GM11168 (cell line): ENCODE results near the gene NR4A3.
"Not testable (repeated sequence)": the region's sequence is repeated elsewhere in the genome, so short reads cannot be mapped to it uniquely, and the experiment has no call there.

Experiments used
- in situ Hi-C: fragments of 300-500 bp; cut with MboI; formaldehyde crosslinking; loops from one replicate; pipeline ENCODE4 v1.12.0; 2022; ENCODE audit warnings: low sequenced_read_pairs; ENCODE audit not compliant: unreplicated experiment

NR4A3 gene

GRCh38 chr9:99821396-99822108 lies at the start of gene NR4A3:
TSS of gene NR4A3 (plus strand) at chr9:99821885. CDS start at chr9:99828043, 6,158 bp downstream.
- in situ Hi-C loops: loop anchor here (25.0 kb wide), 1 partner anchor 391 kb away; no protein-coding TSS in a partner anchor

DNA sequence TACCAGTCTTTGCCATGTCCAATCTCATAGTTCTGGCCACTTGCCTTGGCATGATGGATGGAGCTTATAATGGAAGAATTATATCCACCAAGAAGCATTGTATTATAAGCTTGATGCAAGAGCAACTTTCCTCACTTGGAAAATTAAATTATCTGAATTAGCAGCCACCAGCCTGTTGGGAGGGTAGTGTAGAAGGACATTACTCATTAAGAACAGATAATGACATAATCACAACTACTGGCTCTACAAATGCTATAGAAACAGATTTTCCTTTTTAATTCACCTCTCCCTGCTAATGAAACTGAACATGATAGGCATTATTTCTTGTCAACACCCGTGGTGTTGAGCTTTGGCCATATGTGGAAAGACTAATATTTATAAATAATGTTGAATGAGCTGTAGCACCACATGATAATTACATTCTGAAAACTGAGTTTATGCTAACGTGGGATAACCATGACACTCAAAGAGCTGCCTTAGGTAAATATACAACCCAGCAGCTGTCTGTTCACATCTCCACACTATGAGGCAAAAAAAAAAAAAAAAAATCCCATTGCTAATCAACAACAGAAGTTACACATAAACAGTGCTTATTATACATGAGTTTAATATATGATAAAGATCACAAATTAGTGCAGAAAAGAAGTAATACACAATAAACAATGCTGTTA lies 48.1 kb upstream of the NR4A3 start:
- in situ Hi-C loops: no loop called here

- in situ Hi-C loops: no loop called here
Measured at GRCh38 chr9:99778308-99778707, 43.4 kb upstream of the NR4A3 start.

- in situ Hi-C loops: no loop called here
Measured at GRCh38 chr9:99778836-99779235, 42.8 kb upstream of the NR4A3 start.

DNA sequence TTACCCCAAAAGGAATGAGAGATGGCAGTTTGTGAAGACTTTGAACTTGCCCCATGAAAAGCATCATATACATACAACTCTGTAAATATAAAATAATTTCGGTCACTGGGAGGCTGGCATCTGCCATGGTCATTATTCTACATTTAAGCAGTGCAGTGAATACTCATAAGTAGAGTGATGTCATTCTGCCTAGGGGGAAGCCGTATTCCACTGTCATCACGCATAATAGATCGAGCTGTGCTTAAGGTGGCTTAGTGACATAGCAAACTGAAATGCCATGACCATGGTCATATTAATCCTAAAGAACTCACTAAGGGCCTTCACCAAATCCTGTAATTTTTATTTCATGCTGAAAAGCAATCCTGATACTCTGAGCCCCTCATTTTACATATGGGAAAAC lies 42.4 kb upstream of the NR4A3 start:
- in situ Hi-C loops: no loop called here

DNA sequence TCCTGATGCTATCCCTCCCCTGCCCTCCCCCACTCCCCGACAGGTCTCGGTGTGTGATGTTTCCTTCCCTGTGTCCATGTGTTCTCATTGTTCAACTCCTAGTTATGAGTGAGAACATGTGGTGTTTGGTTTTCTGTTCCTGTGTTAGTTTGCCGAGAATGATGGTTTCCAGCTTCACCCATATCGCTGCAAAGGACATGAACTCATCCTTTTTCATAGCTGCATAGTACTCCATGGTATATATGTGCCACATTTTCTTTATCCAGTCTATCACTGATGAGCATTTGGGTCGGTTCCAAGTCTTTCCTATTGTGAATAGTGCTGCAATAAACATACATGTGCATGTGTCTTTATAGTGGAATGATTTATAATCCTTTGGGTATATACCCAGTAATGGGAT lies 39.3 kb upstream of the NR4A3 start:
- in situ Hi-C loops: not testable (repeated sequence)

DNA sequence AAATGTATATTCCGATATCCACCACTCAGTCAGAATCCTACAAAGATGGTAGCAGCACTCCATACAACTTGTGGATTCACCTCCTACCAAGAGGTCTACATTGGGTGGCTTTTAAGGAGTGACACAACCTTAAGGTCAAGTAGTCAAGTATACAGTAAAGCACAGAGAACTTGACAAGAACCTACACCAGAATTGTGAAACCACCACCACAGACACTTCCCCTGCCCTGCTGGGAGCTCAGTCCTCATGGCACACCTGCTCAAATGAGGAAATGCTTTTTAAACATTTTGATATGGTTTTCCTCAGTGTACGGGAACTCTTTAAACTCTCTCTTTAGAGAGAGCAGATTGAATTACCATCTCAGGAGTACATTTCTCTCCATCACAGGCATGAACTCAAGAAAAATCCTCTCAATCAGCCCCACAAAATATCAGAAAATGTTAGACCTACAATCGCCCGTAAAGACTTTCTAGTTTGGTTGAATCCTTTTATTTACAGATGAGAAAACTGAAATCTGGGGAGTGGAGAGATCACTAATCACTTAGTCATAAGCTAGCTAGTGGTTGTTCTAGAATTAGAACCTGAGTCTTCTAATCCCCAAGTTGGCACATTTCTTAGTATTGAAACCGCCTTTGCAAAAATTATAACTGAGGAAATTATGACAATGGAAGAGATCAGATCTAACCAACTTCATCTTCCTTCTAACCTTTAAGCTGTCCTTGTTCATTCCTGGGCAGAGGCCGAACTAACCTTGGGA lies 38.5 kb upstream of the NR4A3 start:
- in situ Hi-C loops: no loop called here

- in situ Hi-C loops: no loop called here
Measured at GRCh38 chr9:99783799-99784198, 37.9 kb upstream of the NR4A3 start.

DNA sequence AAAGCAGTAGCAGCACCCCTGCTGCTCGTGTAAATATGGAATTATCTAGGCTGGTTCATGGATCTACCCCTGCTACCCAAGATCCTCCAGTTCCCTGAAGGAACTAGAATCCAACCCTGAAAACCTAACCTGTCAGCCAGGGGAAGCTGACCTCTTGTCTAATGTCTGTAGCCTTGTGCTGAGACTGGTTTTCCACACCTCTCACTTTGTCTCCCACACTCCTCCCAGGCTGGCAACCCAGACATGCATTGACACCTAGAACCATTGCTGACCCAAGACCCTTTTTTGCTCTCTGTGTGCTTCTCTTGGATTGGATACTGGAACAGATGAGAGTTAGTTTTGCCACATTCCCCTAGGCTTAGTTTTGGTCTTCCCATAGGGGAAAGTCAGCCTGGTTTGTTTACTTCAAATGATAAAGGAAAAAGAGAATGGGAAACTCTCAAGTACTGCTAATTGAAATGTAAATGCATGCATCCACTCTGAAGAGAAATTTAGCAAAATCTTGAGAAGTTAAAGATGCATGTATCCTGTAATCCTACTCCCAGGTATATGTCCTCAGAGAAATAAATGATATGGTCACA lies 36.6 kb upstream of the NR4A3 start:
- in situ Hi-C loops: no loop called here

DNA sequence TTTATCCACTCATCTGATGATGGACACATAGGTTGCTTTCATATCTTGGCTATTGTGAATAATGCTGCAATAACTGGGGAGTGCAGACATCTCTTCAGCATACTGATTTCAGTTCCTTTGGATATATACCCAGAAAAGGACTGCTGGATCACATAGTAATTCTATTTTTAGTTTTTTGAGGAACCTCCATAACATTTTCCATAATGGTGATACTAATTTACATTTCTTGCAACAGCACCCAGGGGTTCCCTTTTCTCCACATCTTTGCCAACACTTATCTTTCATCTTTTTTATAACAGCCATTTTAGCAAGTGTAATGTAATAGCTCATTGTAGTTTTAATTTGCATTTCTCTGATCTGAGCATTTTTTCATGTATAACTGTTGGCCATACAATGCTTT lies 34.1 kb upstream of the NR4A3 start:
- in situ Hi-C loops: no loop called here

GRCh38 chr9:99793528-99793927 lies 28.2 kb upstream of the NR4A3 start:
- in situ Hi-C loops: no loop called here

DNA sequence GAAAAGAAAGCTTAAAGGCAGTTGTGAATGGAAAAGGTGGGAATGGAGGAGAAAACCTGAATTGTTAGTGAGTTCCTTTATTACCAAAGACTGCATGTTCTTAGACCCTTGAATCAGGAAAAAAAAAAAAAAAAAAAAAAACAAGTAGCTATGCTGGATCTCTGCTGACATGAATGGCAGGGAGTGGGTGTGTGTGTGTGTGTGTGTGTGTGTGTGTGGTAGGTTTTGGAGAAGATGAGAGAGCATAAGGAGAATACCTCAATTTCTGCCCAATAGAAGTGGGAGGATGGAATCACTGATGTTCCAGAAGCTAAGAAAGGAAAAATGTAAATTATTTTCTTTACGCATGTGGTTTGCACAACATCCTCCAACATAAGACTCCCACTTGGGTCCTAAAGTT lies 25.5 kb upstream of the NR4A3 start:
- in situ Hi-C loops: no loop called here

DNA sequence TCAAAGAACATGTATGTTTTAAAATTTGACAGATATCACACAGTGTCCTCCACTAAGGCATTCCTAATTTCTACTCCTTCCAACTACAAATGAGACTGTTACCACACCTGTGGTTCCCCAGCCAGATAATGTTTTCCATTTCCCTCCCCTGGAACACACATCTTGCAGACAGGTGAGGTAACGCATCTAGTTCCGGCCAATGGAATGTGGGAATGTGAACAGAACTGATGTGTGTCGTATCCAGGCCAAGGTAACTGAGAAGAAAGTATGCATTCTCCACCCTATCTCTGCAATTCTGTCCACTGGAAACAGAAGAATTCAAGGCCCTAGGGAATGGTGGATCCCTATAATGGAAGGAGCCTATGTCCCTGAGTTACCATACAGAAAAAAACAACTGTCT lies 19.9 kb upstream of the NR4A3 start:
- in situ Hi-C loops: loop anchor here (10.0 to 25.0 kb wide), 3 partner anchors 213 to 617 kb away; no protein-coding TSS in a partner anchor

- in situ Hi-C loops: loop anchor here (10.0 to 25.0 kb wide), 3 partner anchors 211 to 619 kb away; no protein-coding TSS in a partner anchor
Measured at GRCh38 chr9:99803694-99804093, 18.0 kb upstream of the NR4A3 start.

DNA sequence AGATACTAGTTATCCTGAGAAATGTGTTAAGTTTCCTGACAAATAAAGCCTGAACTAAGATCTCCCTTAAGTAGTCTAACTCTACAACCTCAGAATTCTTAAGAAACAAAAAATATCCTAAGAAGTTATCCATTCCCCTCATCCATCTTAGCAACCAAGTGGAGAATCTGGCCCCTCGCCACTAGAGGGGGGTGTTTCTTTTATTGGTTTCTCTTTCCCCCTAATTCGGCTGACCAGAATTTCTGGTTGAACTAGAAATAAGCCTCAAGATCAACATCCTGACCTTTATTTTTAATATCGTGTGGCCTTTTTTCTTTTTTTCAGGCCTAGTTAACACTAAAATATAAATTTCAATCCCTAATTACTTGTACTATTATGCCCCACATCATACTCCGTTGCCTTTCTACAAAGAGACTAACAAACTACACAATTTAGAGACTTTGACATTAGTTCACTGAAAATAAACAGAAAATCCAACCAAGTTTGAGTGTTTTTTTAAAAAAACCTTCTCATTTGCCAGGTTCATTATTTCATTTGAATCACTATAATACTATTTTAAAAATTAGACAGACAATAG lies 14.3 kb upstream of the NR4A3 start:
- in situ Hi-C loops: loop anchor here (10.0 to 25.0 kb wide), 3 partner anchors 207 to 623 kb away; no protein-coding TSS in a partner anchor

DNA sequence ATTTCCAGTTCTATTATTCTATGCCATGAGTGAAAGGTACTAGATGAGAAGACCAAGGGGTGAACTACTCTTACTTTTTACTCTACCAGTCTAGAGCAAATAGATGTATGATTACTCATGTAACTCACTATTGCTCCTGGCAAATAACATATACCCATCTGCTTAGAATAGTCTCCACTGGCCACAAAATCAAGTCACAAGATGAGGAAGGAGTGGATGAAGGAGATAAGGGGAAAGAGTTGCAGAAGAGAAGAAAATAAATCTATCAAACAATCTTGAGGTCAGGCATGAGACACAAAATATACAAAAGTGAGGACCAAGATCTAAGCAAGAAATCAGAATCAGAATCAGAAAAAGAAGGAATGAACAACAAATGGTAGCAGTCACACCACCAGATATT lies 13.7 kb upstream of the NR4A3 start:
- in situ Hi-C loops: loop anchor here (10.0 to 25.0 kb wide), 3 partner anchors 207 to 623 kb away; no protein-coding TSS in a partner anchor

DNA sequence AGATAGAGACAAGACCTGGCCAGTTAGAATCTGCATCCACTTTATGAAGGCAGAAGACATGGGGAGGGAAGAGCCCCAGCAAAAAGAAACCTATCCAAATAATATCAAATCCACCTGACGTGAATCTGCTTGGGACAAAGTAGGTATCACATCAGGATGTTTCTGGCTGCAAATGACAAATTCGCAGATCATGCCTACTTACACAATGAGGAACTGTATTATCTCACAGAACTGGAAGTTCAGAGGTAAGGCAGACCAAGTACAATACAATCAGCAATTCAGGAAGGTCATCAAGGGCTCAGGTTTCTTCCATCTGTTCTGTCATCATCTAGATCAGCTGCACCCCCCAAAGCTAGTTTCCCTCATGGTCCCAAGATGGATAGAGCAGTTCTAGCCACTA lies 13.2 kb upstream of the NR4A3 start:
- in situ Hi-C loops: loop anchor here (10.0 to 25.0 kb wide), 3 partner anchors 206 to 624 kb away; no protein-coding TSS in a partner anchor

GRCh38 chr9:99809586-99810319 lies 11.9 kb upstream of the NR4A3 start:
- in situ Hi-C loops: loop anchor here (10.0 to 25.0 kb wide), 3 partner anchors 205 to 625 kb away; no protein-coding TSS in a partner anchor

DNA sequence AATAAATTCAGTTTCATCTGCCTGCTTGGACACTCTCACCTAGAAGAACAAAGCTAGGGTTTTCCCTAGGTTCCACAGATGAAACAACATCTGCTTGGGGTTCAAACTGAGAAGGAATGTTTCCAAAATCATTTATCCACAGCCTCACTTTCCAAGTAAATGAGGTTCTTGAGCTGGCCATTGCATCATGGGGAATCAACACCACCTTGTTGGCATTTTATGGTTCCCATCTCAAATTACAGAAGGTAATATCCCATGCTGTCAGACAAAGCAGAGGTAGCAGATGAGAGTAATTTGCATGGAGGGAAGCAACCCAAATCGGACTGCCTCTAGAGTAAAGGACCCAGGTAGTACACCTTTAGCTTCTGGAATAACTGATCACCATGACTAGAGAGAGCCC lies 10.5 kb upstream of the NR4A3 start:
- in situ Hi-C loops: loop anchor here (25.0 kb wide), 1 partner anchor 401 kb away; no protein-coding TSS in a partner anchor
